K562 (cell line): ENCODE data around the gene AP5Z1. TPM values are rescaled to one million over a fixed set of nuclear protein-coding genes. Genes with fewer than 3 reads are reported as not detected.

ENCODE experiments used
- FOXK1 ChIP-seq: sonication (generic); formaldehyde crosslinking; IDR thresholded peaks from 2 replicates; pipeline ENCODE4 v1.8.0; 2022; ENCODE audit warnings: missing genetic modification reagents, mild to moderate bottlenecking, borderline replicate concordance
- RB1 ChIP-seq: fragments of 450-650 bp; IDR thresholded peaks from 2 replicates; pipeline ENCODE4 v1.6.1; 2017; ENCODE audit warnings: low read depth, mild to moderate bottlenecking
- ZNF699 ChIP-seq: fragments of 250-450 bp; sonication (Bioruptor Pico); IDR thresholded peaks from 2 replicates; pipeline ENCODE4 v1.8.0; 2021; ENCODE audit warnings: mild to moderate bottlenecking, moderate library complexity; ENCODE audit not compliant: insufficient replicate concordance
- polyA plus RNA-seq, 8 experiments: library from polyadenylated mRNA; depleted of rRNA in 4 of 8; stranded (reverse) in 5 of 8; unstranded in 3 of 8; fragments of >200 nt; fragmentation: Nextera tagmentation in 2 of 8; fragmentation: Illumina TruSeq in 1 of 8; extraction: Ambion mirVana in 2 of 8; extraction: Trizol in 1 of 8; gene quantifications; 2 replicates each; pipeline versions ENCODE4 v1.2.1 to v1.2.3, GENCODE V29; 2011 to 2014; ENCODE audit warnings: inconsistent platforms in 1 of 8, missing spikeins in 1 of 8
- total RNA-seq, 7 experiments: library from RNA; depleted of rRNA in 6 of 7; stranded (reverse); fragments of >200 nt in 6 of 7; fragmentation: Illumina TruSeq in 2 of 7; extraction: Trizol in 2 of 7; gene quantifications; 2 replicates each; pipeline versions ENCODE4 v1.2.1 to v1.2.3, GENCODE V29; 2011 to 2021; ENCODE audit warnings: low replicate concordance in 1 of 7
- TF ChIP-seq, protein P1 (sequence below), 2 experiments: fragments of 150-350 bp in 1 of 2; IDR thresholded peaks; 2 replicates each; pipeline ENCODE4 v1.6.1; 2012 to 2016; ENCODE audit warnings: low read depth in 2 of 2, low read length in 2 of 2, mild to moderate bottlenecking in 1 of 2, moderate library complexity in 1 of 2
- TF ChIP-seq, protein P2 (sequence below), 2 experiments: IDR thresholded peaks; 2 replicates each; pipeline ENCODE4 v1.6.1; 2011; ENCODE audit warnings: borderline replicate concordance in 1 of 2, control low read depth in 1 of 2, low read depth in 1 of 2, low read length in 1 of 2, mild to moderate bottlenecking in 1 of 2, mixed read lengths in 1 of 2, moderate library complexity in 1 of 2; ENCODE audit not compliant: insufficient read depth in 1 of 2, insufficient read length in 1 of 2, poor library complexity in 1 of 2, severe bottlenecking in 1 of 2; ENCODE audit errors: extremely low read depth in 1 of 2
- TF ChIP-seq, protein P3 (sequence below): fragments of 450-650 bp; IDR thresholded peaks from 2 replicates; pipeline ENCODE4 v1.6.1; 2016; ENCODE audit warnings: mild to moderate bottlenecking, moderate library complexity

AP5Z1 gene
- total and polyA plus RNA-seq, 9 of the 15 experiments (the other 6 are each of a cell fraction or from before 2014, with no cell fraction given): 0.06 to 31.1 (median 6.4) TPM

DNA sequence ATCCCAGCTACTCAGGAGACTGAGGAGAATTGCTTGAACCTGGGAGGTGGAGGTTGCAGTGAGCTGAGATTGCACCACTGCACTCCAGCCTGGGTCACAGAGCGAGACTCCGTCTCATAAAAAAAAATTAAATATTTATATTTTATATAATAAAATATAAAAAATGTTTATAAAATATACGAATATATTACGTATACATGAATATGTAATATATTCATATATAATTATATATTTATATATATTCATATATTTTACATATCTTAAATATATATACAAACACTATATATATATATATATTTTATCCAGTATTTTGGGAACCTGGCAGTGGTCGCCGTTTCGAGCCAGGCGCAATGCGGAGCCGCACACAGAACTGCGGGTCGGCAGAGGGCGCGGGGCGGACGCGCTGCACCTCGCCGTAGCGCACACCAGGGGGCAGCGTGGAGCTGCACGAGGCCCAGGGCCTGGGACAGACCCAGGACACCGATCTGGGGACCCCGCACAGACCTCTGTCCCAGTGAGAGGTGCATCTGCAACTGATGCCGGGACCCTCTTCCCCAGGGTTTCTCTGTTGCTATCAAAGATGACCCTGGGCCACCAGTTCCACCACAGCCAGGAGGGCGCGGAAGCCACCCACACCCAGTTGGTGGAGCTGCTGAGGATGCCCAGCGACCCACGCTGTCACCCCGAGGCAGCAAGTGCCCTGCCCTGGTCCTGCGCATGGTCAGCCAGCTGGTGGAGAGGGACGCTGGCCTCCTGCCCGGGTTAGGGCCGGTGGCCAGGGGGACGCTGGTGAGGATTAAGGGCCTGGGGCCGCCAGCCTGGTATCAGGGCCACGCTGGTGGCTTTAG lies 22.7 kb downstream of the AP5Z1 start (continued):
- TF ChIP-seq, protein P1, sequence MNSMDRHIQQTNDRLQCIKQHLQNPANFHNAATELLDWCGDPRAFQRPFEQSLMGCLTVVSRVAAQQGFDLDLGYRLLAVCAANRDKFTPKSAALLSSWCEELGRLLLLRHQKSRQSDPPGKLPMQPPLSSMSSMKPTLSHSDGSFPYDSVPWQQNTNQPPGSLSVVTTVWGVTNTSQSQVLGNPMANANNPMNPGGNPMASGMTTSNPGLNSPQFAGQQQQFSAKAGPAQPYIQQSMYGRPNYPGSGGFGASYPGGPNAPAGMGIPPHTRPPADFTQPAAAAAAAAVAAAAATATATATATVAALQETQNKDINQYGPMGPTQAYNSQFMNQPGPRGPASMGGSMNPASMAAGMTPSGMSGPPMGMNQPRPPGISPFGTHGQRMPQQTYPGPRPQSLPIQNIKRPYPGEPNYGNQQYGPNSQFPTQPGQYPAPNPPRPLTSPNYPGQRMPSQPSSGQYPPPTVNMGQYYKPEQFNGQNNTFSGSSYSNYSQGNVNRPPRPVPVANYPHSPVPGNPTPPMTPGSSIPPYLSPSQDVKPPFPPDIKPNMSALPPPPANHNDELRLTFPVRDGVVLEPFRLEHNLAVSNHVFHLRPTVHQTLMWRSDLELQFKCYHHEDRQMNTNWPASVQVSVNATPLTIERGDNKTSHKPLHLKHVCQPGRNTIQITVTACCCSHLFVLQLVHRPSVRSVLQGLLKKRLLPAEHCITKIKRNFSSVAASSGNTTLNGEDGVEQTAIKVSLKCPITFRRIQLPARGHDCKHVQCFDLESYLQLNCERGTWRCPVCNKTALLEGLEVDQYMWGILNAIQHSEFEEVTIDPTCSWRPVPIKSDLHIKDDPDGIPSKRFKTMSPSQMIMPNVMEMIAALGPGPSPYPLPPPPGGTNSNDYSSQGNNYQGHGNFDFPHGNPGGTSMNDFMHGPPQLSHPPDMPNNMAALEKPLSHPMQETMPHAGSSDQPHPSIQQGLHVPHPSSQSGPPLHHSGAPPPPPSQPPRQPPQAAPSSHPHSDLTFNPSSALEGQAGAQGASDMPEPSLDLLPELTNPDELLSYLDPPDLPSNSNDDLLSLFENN (IDR thresholded peaks at IDR 0.05; ENCODE audit: low read depth in 2 of 2, low read length in 2 of 2): no peak
- TF ChIP-seq RB1: peak; percentile 70; the same call in 1 of the 2 replicates
- no peak for TF ChIP-seq FOXK1 (CRISPR knock-in tag)
- TF ChIP-seq, protein P2, sequence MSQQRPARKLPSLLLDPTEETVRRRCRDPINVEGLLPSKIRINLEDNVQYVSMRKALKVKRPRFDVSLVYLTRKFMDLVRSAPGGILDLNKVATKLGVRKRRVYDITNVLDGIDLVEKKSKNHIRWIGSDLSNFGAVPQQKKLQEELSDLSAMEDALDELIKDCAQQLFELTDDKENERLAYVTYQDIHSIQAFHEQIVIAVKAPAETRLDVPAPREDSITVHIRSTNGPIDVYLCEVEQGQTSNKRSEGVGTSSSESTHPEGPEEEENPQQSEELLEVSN (IDR thresholded peaks at IDR 0.05; ENCODE audit: borderline replicate concordance in 1 of 2, extremely low read depth in 1 of 2, insufficient read depth in 1 of 2, insufficient read length in 1 of 2, low read depth in 1 of 2, low read length in 1 of 2, poor library complexity in 1 of 2, severe bottlenecking in 1 of 2): peak in 1 of 2 experiments; percentile 31
- TF ChIP-seq ZNF699 (CRISPR knock-in tag): no peak
- TF ChIP-seq, protein P3, sequence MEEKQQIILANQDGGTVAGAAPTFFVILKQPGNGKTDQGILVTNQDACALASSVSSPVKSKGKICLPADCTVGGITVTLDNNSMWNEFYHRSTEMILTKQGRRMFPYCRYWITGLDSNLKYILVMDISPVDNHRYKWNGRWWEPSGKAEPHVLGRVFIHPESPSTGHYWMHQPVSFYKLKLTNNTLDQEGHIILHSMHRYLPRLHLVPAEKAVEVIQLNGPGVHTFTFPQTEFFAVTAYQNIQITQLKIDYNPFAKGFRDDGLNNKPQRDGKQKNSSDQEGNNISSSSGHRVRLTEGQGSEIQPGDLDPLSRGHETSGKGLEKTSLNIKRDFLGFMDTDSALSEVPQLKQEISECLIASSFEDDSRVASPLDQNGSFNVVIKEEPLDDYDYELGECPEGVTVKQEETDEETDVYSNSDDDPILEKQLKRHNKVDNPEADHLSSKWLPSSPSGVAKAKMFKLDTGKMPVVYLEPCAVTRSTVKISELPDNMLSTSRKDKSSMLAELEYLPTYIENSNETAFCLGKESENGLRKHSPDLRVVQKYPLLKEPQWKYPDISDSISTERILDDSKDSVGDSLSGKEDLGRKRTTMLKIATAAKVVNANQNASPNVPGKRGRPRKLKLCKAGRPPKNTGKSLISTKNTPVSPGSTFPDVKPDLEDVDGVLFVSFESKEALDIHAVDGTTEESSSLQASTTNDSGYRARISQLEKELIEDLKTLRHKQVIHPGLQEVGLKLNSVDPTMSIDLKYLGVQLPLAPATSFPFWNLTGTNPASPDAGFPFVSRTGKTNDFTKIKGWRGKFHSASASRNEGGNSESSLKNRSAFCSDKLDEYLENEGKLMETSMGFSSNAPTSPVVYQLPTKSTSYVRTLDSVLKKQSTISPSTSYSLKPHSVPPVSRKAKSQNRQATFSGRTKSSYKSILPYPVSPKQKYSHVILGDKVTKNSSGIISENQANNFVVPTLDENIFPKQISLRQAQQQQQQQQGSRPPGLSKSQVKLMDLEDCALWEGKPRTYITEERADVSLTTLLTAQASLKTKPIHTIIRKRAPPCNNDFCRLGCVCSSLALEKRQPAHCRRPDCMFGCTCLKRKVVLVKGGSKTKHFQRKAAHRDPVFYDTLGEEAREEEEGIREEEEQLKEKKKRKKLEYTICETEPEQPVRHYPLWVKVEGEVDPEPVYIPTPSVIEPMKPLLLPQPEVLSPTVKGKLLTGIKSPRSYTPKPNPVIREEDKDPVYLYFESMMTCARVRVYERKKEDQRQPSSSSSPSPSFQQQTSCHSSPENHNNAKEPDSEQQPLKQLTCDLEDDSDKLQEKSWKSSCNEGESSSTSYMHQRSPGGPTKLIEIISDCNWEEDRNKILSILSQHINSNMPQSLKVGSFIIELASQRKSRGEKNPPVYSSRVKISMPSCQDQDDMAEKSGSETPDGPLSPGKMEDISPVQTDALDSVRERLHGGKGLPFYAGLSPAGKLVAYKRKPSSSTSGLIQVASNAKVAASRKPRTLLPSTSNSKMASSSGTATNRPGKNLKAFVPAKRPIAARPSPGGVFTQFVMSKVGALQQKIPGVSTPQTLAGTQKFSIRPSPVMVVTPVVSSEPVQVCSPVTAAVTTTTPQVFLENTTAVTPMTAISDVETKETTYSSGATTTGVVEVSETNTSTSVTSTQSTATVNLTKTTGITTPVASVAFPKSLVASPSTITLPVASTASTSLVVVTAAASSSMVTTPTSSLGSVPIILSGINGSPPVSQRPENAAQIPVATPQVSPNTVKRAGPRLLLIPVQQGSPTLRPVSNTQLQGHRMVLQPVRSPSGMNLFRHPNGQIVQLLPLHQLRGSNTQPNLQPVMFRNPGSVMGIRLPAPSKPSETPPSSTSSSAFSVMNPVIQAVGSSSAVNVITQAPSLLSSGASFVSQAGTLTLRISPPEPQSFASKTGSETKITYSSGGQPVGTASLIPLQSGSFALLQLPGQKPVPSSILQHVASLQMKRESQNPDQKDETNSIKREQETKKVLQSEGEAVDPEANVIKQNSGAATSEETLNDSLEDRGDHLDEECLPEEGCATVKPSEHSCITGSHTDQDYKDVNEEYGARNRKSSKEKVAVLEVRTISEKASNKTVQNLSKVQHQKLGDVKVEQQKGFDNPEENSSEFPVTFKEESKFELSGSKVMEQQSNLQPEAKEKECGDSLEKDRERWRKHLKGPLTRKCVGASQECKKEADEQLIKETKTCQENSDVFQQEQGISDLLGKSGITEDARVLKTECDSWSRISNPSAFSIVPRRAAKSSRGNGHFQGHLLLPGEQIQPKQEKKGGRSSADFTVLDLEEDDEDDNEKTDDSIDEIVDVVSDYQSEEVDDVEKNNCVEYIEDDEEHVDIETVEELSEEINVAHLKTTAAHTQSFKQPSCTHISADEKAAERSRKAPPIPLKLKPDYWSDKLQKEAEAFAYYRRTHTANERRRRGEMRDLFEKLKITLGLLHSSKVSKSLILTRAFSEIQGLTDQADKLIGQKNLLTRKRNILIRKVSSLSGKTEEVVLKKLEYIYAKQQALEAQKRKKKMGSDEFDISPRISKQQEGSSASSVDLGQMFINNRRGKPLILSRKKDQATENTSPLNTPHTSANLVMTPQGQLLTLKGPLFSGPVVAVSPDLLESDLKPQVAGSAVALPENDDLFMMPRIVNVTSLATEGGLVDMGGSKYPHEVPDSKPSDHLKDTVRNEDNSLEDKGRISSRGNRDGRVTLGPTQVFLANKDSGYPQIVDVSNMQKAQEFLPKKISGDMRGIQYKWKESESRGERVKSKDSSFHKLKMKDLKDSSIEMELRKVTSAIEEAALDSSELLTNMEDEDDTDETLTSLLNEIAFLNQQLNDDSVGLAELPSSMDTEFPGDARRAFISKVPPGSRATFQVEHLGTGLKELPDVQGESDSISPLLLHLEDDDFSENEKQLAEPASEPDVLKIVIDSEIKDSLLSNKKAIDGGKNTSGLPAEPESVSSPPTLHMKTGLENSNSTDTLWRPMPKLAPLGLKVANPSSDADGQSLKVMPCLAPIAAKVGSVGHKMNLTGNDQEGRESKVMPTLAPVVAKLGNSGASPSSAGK: no peak
